GM12878 (cell line): Measurements from ENCODE around the gene ULBP2. TPM values are rescaled to one million over a fixed set of nuclear protein-coding genes. Genes with fewer than 3 reads are reported as not detected.

Source experiments
- ATAC-seq: fragments of 200-7000 bp; cut with Tn5 transposase; 3 replicates; pipeline ENCODE4 v1.9.1; 2020; ENCODE audit warnings: mild to moderate bottlenecking, moderate library complexity
- BruUV-seq: library from RNA; stranded (reverse); fragments of 400-500 nt; replicated peaks from 2 replicates; lab custom pipeline; 2021; lab: Mats Ljungman, UMichigan
- CTCF ChIA-PET: fragments of 300-600 bp; sonication (Branson Sonifier 250); formaldehyde crosslinking; extraction: SDS; loops from one replicate; lab custom pipeline; 2021; ENCODE audit warnings: inconsistent platforms; lab: Yijun Ruan, JAX
- POLR2A ChIA-PET: fragments of 350-600 bp; formaldehyde crosslinking; extraction: SDS; loops from one replicate; lab custom pipeline; 2021; ENCODE audit warnings: inconsistent platforms; lab: Charles Lee
- RAD21 ChIA-PET: fragments of 300-600 bp; sonication (Branson Sonifier 250); formaldehyde crosslinking; loops from one replicate; lab custom pipeline; 2023; ENCODE audit warnings: antibody characterized with exemption; ENCODE audit not compliant: unreplicated experiment; lab: Charles Lee
- SMC1A ChIA-PET: fragments of 300-600 bp; sonication (Branson Sonifier 250); formaldehyde crosslinking; loops from one replicate; lab custom pipeline; 2023; ENCODE audit not compliant: unreplicated experiment, uncharacterized antibody; lab: Charles Lee
- DNase-seq: peaks from one replicate; pipeline ENCODE4 v3.0.0-alpha.2; 2011; ENCODE audit warnings: low read depth, low spot score
- FAIRE-seq: peaks from 3 replicates; lab custom pipeline; 2011; peaks lifted over from hg19 to GRCh38; lab: Jason Lieb, UNC
- H2AFZ ChIP-seq: 2 replicates; pipeline ENCODE4 v1.6.0; 2011; ENCODE audit warnings: low read depth, low read length, control low read depth; ENCODE audit not compliant: control insufficient read depth
- H3K27ac ChIP-seq: 2 replicates; pipeline ENCODE4 v1.5.1; 2011; ENCODE audit warnings: control low read depth; ENCODE audit not compliant: control insufficient read depth, insufficient read depth
- H3K27me3 ChIP-seq, 2 experiments: replicated peaks in 1 of 2; 2 replicates each; pipeline versions ENCODE4 v1.6.0 to v1.6.1; 2011; ENCODE audit warnings: low read length in 1 of 2; ENCODE audit not compliant: control insufficient read depth in 2 of 2, insufficient read depth in 2 of 2
- H3K36me3 ChIP-seq, 2 experiments: 2 replicates each; pipeline ENCODE4 v1.5.1; 2011; ENCODE audit warnings: low read length in 1 of 2; ENCODE audit not compliant: control insufficient read depth in 2 of 2, insufficient read depth in 2 of 2
- H3K4me1 ChIP-seq: 2 replicates; pipeline ENCODE4 v1.6.1; 2011; ENCODE audit warnings: mild to moderate bottlenecking, low read length, moderate library complexity, mixed read lengths; ENCODE audit not compliant: control insufficient read depth, insufficient read depth
- H3K4me2 ChIP-seq: 2 replicates; pipeline ENCODE4 v1.6.0; 2011; ENCODE audit warnings: control low read depth; ENCODE audit not compliant: control insufficient read depth, insufficient read depth
- H3K4me3 ChIP-seq: fragments of 200-600 bp; sonication (generic); 2 replicates; pipeline ENCODE4 v1.5.1; 2016
- H3K79me2 ChIP-seq: 2 replicates; pipeline ENCODE4 v1.6.0; 2011; ENCODE audit warnings: low read length; ENCODE audit not compliant: control insufficient read depth, insufficient read depth
- H3K9ac ChIP-seq: 2 replicates; pipeline ENCODE4 v1.8.0; 2011; ENCODE audit warnings: low read length, control low read depth, mixed read lengths; ENCODE audit not compliant: control insufficient read depth, insufficient read depth
- H3K9me3 ChIP-seq: replicated peaks from 3 replicates; pipeline ENCODE4 v1.5.1; 2011; ENCODE audit warnings: mild to moderate bottlenecking, low read length; ENCODE audit not compliant: control insufficient read depth, insufficient read depth
- H4K20me1 ChIP-seq: 2 replicates; pipeline ENCODE4 v1.6.0; 2011; ENCODE audit not compliant: control insufficient read depth, insufficient read depth
- BHLHE40 ChIP-seq, 2 experiments: fragments of 450-650 bp in 1 of 2; IDR thresholded peaks; 2 replicates each; pipeline ENCODE4 v1.6.1; 2011 to 2017; ENCODE audit warnings: low read depth in 2 of 2, borderline replicate concordance in 1 of 2, improper control_type of control experiment in 1 of 2, low read length in 1 of 2, mild to moderate bottlenecking in 1 of 2
- DPF2 ChIP-seq: fragments of 450-650 bp; IDR thresholded peaks from 2 replicates; pipeline ENCODE4 v1.6.1; 2017; ENCODE audit warnings: mild to moderate bottlenecking
- E4F1 ChIP-seq: fragments of 450-650 bp; IDR thresholded peaks from 2 replicates; pipeline ENCODE4 v1.6.1; 2018; ENCODE audit warnings: borderline replicate concordance, mild to moderate bottlenecking; ENCODE audit not compliant: partially characterized antibody
- NFYB ChIP-seq: IDR thresholded peaks from 2 replicates; pipeline ENCODE4 v1.6.1; 2011; ENCODE audit warnings: low read depth, mild to moderate bottlenecking, low read length, improper control_type of control experiment, moderate library complexity; ENCODE audit not compliant: insufficient read depth
- NRF1 ChIP-seq: conservative IDR thresholded peaks from 2 replicates; pipeline ENCODE4 v1.6.1; 2011; ENCODE audit warnings: mild to moderate bottlenecking, low read depth, low read length, improper control_type of control experiment
- PAX5 ChIP-seq: IDR thresholded peaks from 2 replicates; pipeline ENCODE4 v1.6.1; 2011; ENCODE audit warnings: low read depth, low read length, borderline replicate concordance
- POLR2A ChIP-seq: IDR thresholded peaks from 2 replicates; pipeline ENCODE4 v1.6.1; 2011; ENCODE audit warnings: low read depth, mild to moderate bottlenecking, low read length
- RCOR1 ChIP-seq: conservative IDR thresholded peaks from 2 replicates; pipeline ENCODE4 v1.6.1; 2012; ENCODE audit warnings: low read depth, low read length, improper control_type of control experiment
- SREBF1 ChIP-seq: IDR thresholded peaks from 2 replicates; pipeline ENCODE4 v1.6.1; 2012; ENCODE audit warnings: mild to moderate bottlenecking, low read length
- SUPT20H ChIP-seq: IDR thresholded peaks from 2 replicates; pipeline ENCODE4 v1.6.1; 2011; ENCODE audit warnings: low read depth, mild to moderate bottlenecking, low read length, moderate library complexity, borderline replicate concordance; ENCODE audit not compliant: control insufficient read depth
- USF1 ChIP-seq: IDR thresholded peaks from 2 replicates; pipeline ENCODE4 v1.6.1; 2011; ENCODE audit warnings: borderline replicate concordance, low read depth, mild to moderate bottlenecking, moderate library complexity, mixed read lengths, low read length; ENCODE audit not compliant: insufficient read depth; ENCODE audit errors: extremely low read length
- ZBTB40 ChIP-seq: fragments of 450-650 bp; IDR thresholded peaks from 2 replicates; pipeline ENCODE4 v1.6.1; 2016; ENCODE audit warnings: mild to moderate bottlenecking, moderate library complexity, borderline replicate concordance
- ZNF687 ChIP-seq: fragments of 450-650 bp; IDR thresholded peaks from 2 replicates; pipeline ENCODE4 v1.6.1; 2017; ENCODE audit warnings: mild to moderate bottlenecking, moderate library complexity
- WGBS: methylation state at CpG from one replicate; pipeline ENCODE4 v1.1.6; 2016; ENCODE audit warnings: low lambda C conversion rate; ENCODE audit not compliant: insufficient replicate concordance, insufficient coverage; ENCODE audit errors: missing lambda C conversion rate; 5-methylcytosine and 5-hydroxymethylcytosine counted together
- in situ Hi-C: fragments of 300-500 bp; cut with MboI; formaldehyde crosslinking; loops from 9 replicates; pipeline ENCODE4 v1.14.3; 2018; ENCODE audit warnings: mixed read lengths
- intact Hi-C: fragments of 100-400 bp; cut with micrococcal nuclease; formaldehyde crosslinking; loops from one replicate; pipeline ENCODE4 v1.14.2; 2022; ENCODE audit not compliant: unreplicated experiment
- polyA plus RNA-seq, 11 experiments: library from polyadenylated mRNA; depleted of rRNA in 4 of 11; unstranded in 6 of 11; stranded (reverse) in 5 of 11; fragments of >200 nt; fragmentation: Nextera tagmentation in 4 of 11; fragmentation: Illumina TruSeq in 1 of 11; extraction: Ambion mirVana in 4 of 11; extraction: Trizol in 1 of 11; gene quantifications; 1 replicate in 1 of 11; 2 replicates in 10 of 11; pipeline versions ENCODE4 v1.2.1 to v1.2.3, GENCODE V29; 2011 to 2016; ENCODE audit warnings: inconsistent platforms in 2 of 11, missing spikeins in 2 of 11, low read depth in 1 of 11
- total RNA-seq, 4 experiments: library from RNA; depleted of rRNA in 3 of 4; stranded (reverse); fragments of >200 nt in 3 of 4; fragmentation: Illumina TruSeq in 1 of 4; extraction: Trizol in 1 of 4; gene quantifications; 2 replicates each; pipeline versions ENCODE4 v1.2.1 to v1.2.3, GENCODE V29; 2013 to 2021

ULBP2 gene
- total and polyA plus RNA-seq, 10 of the 15 experiments (the other 5 are each of a cell fraction or from before 2014, with no cell fraction given): 0.16 to 2.5 (median 0.22) TPM; not detected in 3

- Histone ChIP-seq H3K27ac (no peak overlapping the region), H3K9ac (no peak overlapping the region), H3K9me3 (no peaks in the 10 kb centered on the region), H4K20me1 (no peaks in the 10 kb centered on the region), H3K4me1 (no peaks in the 10 kb centered on the region), H2AFZ (no peak overlapping the region), H3K27me3 (no peaks in the 10 kb centered on the region; a peak in 2 of 4 replicates), H3K79me2 (no peaks in the 10 kb centered on the region), H3K36me3 (no peaks in the 10 kb centered on the region), H3K4me3 (no peak overlapping the region), H3K4me2 (no peak overlapping the region)
- DNase-seq: no peak
- ChIA-PET RAD21 (no interaction called here), CTCF (interaction anchor here (1.6 kb wide), 1 partner anchor 38 kb away, joined by 6 read pairs; no protein-coding TSS in a partner anchor), POLR2A (no interaction called here), SMC1A (no interaction called here)
- no peak for FAIRE-seq
- ATAC-seq: no peak
- BruUV-seq: no TSS peak
- intact Hi-C loops: no loop called here
- 27% methylated on average over 6 of the region's 6 CpGs for WGBS
- in situ Hi-C loops: no loop called here
- TF ChIP-seq RCOR1 (no peak), DPF2 (no peak), PAX5 (no peak), SUPT20H (no peak), BHLHE40 (IDR thresholded peaks at IDR 0.05; ENCODE audit: borderline replicate concordance in 1 of 2, low read depth in 2 of 2, low read length in 1 of 2) (no peak), POLR2A (no peak), USF1 (no peak), SREBF1 (no peak), E4F1 (no peak), NRF1 (no peak), NFYB (no peak), ZBTB40 (no peak), ZNF687 (no peak)
Observed at GRCh38 chr6:149979293-149979692, 37.5 kb downstream of the ULBP2 start.
